HG03571 (cell line): ENCODE data around the gene ACBD4.
A peak's percentile ranks its signal among the peaks of the same experiment; 100 is the strongest.

Experiments used
- ATAC-seq: cut with Tn5 transposase; IDR thresholded peaks from one replicate; pipeline ENCODE4 v1.9.1; 2021; ENCODE audit not compliant: unreplicated experiment

The ACBD4 gene, protein sequence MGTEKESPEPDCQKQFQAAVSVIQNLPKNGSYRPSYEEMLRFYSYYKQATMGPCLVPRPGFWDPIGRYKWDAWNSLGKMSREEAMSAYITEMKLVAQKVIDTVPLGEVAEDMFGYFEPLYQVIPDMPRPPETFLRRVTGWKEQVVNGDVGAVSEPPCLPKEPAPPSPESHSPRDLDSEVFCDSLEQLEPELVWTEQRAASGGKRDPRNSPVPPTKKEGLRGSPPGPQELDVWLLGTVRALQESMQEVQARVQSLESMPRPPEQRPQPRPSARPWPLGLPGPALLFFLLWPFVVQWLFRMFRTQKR

DNA sequence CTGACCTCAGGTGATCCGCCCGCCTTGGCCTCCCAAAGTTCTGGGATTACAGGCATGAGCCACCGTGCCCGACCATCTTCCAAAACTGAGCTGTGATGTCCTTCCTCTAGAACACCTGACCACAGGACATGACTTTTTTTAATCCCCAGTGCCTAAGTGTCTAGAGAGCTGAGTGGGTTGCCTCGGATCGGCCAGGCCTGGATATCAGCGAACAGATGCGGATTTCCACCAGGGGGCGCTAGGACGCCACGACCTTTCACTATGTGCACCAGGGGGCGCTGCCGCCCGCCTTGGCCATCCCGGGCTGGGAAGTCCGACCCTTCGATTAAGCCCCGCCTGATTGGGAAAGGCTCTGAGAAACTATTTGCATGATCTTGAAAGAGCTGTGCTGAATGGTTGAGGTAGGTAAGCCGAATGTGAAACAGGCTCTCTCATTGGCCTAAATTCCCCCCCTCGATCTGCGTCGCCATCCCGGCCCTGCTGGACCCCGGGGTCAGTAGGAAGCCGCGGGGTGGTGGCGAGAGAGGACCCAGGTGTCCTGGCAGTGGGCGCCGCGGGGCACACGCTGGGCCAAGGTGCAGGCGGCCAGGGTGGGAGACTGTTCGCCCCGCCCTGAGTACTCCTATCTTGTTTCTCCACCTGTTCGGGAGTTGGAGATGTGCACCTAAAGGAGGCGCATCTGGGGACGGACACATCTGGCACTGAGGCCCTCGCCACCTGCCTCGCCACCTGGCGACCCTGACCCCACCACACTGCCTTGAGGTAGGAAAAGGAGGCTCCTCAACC, at the start of gene ACBD4:
ACBD4 (plus strand) TSS at position 496 of the 786 bp plus-strand sequence. CDS start 458 bp downstream, outside the sequence.
- ATAC-seq: peak; percentile 71

DNA sequence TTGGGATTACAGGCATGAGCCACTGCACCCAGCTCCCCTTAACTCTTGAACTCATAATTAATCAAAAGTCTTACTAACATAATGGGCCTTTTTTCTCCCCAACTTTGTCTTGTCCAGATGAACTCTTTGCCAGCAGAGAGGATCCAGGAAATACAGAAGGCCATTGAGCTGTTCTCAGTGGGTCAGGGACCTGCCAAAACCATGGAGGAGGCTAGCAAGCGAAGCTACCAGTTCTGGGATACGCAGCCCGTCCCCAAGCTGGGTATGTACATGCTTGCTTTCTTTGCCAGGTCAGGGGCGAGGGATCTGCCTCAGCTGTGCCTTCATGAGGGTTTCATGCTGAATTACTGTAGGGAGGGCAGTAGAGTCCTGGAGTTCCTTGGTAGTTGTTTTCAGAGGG, 49.1 kb upstream of the ACBD4 start:
- ATAC-seq: no peak

DNA sequence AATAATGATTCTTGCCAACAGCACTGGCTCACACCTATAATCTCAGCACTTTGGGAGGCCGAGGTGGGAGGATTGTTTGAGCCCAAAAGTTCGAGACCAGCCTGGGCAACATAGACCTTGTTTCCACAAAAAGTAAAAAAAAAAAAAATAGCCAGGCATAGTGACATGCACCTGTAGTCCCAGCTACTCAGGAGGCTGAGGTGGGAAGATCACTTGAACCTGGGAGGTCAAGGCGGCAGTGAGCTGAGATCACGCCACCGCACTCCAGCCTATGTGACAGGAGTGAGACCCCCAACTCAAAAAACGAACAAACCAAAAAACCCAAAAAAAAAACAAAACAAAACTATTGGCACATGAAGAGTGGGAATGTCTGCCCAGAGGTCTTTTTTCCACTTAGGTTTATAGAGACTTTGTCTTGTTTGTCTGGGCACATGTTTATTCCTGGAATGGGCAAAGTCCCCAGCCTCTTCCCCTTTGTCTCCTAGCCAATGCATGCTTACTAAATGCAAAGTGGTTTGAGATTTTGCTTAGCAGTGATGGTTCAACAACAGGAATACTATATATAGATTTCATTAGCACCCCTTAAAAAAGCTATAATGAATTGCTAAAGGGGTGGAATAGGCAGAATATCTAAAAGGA, 48.5 kb upstream of the ACBD4 start:
- no peak for ATAC-seq

DNA sequence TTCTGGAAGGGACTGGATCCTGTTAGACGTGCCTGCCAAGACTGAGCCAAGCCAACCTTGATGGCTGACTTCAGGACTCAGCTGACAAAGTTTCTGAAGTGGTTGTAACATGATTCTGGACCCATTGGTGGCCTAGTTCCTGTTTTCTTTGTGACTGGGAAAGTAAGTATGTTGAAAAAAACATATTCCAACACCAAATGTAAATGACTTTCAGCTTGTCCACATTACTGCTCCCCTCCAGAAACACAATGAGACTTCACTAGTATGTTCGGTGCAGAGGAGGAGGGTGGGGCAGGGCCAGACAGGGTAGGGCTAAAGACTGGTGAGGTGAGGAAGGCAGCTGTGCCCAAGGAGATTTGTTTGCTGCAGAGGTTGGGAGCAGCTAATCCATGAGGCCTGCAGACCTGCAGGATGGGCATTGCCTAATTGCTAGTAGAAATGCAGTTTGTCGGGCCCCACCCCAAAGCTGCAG, 47.9 kb upstream of the ACBD4 start:
- no peak for ATAC-seq

DNA sequence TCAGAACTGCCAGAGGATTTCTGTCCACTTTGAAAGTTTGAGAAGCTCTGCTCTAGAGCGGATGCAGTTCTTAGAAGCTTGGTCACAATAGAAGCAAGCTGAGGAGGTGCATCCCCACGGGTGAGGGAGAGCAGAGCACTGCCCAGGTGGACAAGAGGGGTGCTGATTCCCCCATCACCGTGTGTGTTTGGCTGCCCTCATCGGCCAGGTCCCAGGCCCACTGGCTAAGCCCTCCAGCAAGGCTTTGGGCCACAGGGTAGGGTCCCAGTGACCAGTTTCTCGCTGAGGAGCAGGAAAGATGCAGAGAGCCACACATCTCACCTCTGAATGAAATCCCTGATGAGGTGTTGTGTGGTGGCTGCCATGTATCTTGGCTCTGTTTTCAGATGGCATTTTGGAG, 47.5 kb upstream of the ACBD4 start:
- ATAC-seq: no peak

DNA sequence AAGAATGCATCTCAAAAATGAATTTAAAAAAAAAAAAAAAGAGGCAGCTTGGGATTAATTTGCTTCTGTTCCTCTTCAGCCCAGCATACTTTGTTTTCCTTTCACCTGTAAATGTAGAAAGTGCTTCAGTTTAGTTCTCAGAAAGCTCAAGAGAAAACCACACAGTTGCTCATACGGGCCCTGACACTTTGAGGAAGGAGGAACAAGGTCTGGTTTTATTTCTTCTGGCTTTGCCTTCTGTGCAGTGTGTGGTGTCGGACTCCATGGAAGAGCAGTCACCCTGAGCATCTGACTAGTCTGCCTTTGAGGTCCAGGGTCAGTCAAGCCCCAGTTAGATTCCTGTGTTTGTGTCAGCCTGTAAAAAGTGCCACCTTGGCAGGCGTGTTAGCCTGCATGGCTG, 46.7 kb upstream of the ACBD4 start:
- ATAC-seq: no peak

DNA sequence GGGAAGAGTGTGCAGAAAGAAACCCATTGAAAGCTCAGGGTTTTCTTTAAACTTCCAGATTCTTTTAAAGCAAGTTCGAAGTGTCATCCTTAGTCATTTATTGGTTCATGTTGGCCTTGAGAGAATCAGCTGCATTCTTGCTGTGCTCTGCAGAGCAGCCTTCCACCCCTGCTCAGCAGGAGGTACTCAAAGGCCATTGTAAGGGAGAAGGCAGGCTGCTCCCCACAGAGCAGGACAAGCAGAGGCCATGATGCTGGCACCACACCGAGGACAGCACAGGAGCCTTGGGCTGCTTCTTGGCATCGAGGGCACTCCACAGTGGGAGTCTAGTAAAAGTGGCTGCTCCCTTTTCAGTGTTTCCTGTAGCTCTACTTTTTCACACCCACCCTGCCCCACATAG, 44.8 kb upstream of the ACBD4 start:
- no peak for ATAC-seq

DNA sequence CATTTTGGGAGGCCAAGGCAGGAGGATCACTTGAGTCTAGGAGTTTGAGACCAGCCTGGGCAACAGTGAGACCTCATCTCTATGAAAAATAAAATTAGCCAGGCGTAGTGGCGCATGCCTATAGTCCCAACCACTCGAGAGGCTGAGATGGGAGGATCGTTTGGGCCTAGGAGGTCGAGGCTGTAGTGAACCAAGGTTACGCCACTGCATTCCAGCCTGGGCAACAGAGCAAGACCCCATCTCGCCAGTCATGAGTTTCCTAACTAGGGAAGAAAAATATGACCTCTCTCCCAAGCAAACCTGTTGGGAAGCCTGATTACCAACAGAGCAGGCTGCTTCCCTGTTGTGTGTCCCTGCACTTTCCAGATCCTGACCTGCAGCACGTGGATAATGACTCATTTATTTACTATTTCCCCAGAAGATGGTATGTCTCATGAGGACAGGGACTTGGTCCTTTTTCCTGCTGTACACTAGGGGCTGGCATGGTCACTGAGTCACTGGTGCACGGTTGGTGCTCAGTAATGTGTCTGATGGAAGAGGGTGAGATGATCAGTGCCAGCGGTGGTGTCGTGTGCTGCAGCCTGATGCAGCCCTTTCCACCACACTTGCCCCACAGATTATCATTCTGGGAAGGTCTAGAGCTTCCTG, 43.6 kb upstream of the ACBD4 start:
- ATAC-seq: no peak

DNA sequence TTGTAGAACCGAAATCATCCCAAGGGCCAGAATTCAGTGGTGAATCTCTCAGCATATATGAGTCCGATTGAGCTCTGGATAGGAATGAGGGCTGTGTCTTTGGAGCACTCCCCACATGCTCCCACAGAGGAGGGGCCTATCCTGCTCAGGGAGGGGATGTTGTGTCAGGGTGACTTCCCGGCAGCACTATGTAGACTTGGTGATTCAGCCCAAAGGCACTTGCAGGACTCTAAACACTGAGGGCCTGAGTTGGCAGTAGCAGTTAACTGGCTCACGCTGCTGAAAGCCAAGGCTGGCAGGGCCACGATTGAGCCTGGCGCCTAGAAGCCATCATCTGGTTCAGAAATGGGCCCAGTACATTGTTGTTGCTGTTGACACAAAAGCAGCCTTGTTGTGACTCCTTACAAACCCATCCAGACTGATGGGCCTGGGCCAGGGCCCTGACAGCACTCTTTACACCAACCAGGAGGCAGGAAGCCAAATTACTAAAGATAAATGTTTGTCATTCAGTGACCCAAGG, 42.5 kb upstream of the ACBD4 start:
- ATAC-seq: no peak

DNA sequence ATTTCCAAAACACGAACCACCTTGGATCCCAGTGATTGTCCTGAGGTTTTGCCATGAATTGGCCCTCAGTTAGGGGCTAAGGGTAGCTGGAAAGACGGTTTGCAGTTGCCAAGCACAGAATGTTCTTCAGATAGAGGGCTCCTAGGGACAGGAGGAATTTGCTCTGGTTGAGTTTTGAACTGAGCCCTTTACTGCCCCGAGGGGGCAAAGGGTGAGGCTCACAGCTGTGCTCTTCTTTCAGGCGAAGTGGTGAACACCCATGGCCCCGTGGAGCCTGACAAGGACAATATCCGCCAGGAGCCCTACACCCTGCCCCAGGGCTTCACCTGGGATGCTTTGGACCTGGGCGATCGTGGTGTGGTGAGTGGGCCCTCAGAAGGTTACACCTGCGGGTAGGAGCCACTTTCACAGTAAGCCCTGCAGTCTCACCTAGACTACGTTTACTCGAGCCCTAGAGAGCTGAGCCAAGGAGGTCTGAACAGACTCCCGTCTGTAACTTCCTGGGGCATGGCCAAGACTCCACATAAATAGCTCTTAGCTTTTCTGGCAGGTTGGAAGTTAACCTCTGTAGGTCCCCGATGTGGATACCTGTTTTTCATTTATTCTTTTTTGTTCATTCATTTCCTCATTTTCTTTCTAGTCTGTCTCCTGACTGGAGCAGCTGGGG, 41.9 kb upstream of the ACBD4 start:
- no peak for ATAC-seq

DNA sequence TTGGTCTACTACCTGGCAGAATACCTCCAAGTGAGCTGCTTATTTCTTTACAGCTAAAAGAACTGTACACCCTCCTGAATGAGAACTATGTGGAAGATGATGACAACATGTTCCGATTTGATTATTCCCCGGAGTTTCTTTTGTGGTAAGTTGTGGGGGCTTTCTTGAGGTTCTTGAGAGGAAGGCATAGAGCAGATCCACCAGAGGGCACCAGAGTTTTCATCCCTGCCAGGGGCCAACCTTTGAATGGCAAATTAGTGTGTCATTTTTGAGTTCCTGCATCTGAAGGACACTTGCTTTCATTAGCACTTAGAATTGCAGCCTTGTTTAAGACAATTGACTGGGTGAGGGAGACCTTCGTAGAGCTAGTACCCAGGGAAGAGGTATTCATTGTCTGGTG, 39.3 kb upstream of the ACBD4 start:
- no peak for ATAC-seq

DNA sequence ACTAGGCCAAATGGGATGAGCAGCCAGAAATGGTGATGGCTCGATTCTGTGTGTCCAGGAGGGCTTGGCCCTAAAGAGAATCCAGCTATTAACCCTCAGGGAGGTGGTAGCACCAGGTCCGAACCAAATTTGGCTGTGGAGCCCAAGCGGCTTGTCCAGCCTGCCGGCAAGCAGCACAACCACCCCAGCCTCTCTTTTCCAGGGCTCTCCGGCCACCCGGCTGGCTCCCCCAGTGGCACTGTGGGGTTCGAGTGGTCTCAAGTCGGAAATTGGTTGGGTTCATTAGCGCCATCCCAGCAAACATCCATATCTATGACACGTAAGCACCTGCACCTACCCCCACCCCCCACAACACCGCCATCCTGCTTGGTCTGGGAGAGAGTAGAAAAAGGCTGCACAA, 38.6 kb upstream of the ACBD4 start:
- no peak for ATAC-seq

DNA sequence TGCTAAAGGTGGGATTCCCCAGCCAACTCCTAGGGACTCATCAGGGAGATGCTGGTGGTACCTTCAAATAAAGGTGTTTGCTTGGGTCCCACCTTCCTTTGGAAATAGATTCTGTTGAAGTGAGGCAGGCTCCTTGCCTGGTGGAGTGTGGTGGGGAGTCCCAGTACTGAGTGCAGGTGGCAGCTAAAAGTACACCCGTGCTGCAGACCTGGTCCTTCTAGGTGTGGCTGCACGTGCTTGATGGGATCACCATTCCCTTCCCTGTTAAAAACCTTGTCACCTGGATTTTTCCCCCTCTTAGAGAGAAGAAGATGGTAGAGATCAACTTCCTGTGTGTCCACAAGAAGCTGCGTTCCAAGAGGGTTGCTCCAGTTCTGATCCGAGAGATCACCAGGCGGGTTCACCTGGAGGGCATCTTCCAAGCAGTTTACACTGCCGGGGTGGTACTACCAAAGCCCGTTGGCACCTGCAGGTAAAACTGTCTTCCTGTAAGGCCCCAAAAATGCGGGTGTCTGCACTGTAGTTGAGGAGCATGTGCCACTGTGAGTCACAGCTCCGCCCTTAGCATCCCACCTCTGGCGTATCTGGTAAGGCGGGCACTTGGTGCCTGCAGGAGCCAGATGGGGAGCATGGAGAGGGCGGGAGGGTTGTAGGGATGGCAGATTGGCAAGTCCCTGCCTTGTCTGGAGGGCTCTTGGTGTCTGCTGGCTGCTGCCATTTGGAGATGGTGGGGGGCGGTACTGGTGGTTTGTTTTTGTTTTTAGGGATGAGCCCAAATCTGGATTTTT, 37.2 kb upstream of the ACBD4 start:
- no peak for ATAC-seq

DNA sequence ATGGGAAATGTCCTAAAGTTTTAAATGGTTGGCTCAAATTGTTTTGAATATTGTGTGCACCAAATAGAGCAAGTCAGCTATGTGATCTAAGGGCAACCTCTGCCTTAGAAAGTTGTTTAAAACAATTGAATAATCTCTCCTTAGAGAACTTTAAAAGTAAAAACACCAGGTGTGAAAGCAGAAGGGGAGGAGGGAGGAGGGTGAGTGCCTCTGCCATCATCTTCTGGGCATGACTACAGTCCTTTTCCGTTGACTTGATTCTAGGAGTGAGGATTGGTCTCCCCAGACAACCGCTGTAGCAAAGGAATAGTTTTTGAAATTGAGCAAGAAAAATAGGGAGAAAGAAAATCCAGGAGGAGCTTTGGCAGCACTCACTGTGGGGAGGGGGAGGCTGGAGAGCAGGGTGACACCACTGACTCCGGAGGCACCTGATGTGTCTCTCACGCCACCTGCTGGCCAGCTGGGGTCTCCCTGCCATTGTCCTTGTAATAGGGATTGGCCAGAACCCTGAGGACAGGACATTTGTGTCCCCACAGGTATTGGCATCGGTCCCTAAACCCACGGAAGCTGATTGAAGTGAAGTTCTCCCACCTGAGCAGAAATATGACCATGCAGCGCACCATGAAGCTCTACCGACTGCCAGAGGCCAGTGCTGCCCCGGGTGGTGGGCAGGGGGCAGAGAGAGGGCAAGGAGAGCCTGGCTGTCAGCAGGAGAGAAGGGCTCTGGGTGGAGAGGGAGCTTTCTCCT, 36.4 kb upstream of the ACBD4 start:
- no peak for ATAC-seq

DNA sequence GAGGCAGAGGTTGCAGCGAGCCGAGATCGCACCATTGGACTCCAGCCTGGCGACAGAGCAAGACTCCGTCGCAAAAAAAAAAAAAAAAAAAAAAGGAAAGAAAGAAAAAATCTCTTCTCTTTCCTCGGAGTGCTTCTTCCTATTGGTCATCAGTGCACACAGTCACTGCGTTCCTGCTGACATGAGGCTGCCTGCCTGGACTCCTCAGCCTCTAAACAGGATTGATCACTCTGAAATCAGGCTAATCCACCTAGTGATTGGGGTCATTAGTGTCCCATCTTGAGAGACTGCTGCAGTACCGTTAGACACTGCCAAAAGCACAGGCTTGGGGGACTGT, 34.0 kb upstream of the ACBD4 start:
- ATAC-seq: no peak

DNA sequence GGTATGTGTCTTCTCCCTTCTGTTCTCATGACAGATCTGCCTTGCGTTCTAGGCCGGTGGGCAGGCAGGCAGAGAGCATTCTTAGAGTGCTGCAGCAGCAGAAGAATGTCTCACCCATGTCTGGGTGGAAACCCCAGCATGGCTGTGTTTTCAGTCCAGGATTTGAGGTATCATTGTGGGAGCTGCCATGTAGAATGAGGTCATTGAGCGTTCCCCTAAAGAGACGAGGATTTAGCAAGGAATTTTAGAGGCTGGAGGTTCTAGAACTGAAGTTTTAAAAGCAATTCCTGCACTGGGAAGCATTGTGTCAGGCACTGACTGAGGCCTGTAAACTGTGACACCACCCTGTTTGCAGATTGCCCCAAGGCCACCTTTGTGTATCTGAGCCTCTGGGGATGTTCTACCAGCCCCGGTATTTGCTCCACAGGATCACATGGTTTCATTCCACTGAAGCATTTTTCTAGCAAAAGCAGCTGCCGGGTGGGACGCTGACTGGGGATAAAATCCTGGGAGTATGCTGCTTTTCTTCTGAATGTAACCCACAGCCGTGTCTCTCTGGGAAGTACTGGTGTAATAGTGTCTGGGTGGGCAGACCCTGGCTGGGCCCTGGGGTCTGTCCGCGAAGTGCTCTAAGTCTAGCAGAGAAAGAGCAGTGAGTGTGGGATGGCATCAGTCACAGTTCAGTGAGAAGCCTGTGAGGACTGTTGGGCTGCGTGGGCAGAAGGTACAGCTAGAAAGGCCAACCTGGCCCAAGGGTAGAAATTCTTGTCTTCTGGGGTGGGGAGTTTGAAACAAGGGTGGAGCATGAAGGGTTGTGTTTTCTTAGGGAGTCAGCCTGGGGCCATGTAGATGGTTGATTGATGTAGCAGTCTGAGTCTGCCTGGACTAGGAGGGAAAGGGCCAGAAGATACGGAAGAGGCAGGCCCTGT, 33.3 kb upstream of the ACBD4 start:
- no peak for ATAC-seq

DNA sequence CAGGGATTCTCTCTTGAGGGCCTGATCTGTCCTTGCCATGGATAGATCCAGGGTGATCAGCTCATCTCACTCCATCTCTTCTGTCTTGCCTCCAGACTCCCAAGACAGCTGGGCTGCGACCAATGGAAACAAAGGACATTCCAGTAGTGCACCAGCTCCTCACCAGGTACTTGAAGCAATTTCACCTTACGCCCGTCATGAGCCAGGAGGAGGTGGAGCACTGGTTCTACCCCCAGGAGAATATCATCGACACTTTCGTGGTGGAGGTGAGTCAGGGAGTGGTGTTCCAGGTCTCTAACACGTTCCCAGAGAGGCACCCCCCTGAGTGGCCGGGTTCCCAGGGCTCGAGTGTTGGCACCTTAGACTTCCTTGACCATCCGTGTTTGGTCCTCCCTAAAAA, 32.6 kb upstream of the ACBD4 start:
- no peak for ATAC-seq

DNA sequence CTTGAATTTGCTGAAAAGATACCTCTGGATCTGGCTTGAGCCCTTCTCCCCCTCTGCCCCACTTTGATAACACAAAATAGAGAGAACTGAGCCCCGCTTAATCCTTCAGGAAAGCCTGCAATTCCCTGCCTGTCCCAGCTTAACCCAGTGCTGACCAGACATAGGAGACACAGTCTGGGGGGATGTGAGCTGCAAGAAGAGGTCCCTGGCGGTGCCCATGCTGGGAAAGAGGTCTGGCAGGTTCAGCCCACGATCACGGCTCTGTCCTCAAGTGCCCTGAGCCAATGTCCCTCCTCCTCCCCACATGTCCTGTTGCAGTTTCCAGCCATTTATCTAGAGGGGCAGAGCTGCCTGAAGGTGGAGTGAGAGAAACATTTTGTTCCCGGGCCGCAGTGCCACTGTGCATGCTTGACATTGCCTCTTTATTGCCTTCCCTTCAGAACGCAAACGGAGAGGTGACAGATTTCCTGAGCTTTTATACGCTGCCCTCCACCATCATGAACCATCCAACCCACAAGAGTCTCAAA, 32.2 kb upstream of the ACBD4 start:
- ATAC-seq: no peak
